H1 (cell line): ENCODE data around the gene TEX26. TPM values are rescaled to one million over a fixed set of nuclear protein-coding genes. Genes with fewer than 3 reads are reported as not detected.

Experiments
- CTCF ChIA-PET: fragments of 300-600 bp; sonication (Branson Sonifier 250); formaldehyde crosslinking; loops from one replicate; lab custom pipeline; 2021; ENCODE audit not compliant: partially characterized antibody; lab: Charles Lee
- POLR2A ChIA-PET: fragments of 300-600 bp; sonication (Branson Sonifier 250); formaldehyde crosslinking; loops from one replicate; lab custom pipeline; 2021; ENCODE audit warnings: inconsistent platforms; ENCODE audit not compliant: partially characterized antibody; lab: Charles Lee
- DNase-seq, 2 experiments: peaks; one replicate each; pipeline versions ENCODE4 v3.0.0 to v3.0.0-alpha.2; 2010 to 2022; ENCODE audit warnings: low spot score in 2 of 2, low read depth in 1 of 2, mixed read lengths in 1 of 2
- FAIRE-seq: peaks from 2 replicates; lab custom pipeline; 2011; peaks lifted over from hg19 to GRCh38; lab: Jason Lieb, UNC
- H2AFZ ChIP-seq: 2 replicates; pipeline ENCODE4 v1.8.1; 2012; ENCODE audit warnings: low read length, inconsistent platforms
- H2AK5ac ChIP-seq: 2 replicates; pipeline ENCODE4 v1.6.1; 2013; ENCODE audit warnings: low read depth, low read length
- H2BK120ac ChIP-seq: replicated peaks from 2 replicates; pipeline ENCODE3; 2013; ENCODE audit warnings: low read depth, low read length, inconsistent platforms
- H2BK12ac ChIP-seq: 2 replicates; pipeline ENCODE4 v1.6.1; 2013; ENCODE audit warnings: low read depth, low read length
- H2BK15ac ChIP-seq: 2 replicates; pipeline ENCODE4 v1.6.1; 2013; ENCODE audit warnings: low read length
- H2BK20ac ChIP-seq: 2 replicates; pipeline ENCODE4 v1.6.1; 2013; ENCODE audit warnings: low read length
- H2BK5ac ChIP-seq: 2 replicates; pipeline ENCODE4 v1.6.1; 2013; ENCODE audit warnings: low read depth, low read length
- H3K14ac ChIP-seq: 2 replicates; pipeline ENCODE4 v1.6.1; 2013; ENCODE audit warnings: inconsistent platforms; ENCODE audit not compliant: insufficient read length
- H3K18ac ChIP-seq: 2 replicates; pipeline ENCODE4 v1.6.1; 2013; ENCODE audit warnings: low read length; ENCODE audit errors: extremely low read depth
- H3K23ac ChIP-seq: 2 replicates; pipeline ENCODE4 v1.6.1; 2013; ENCODE audit warnings: inconsistent platforms; ENCODE audit not compliant: insufficient read length
- H3K23me2 ChIP-seq: 2 replicates; pipeline ENCODE4 v1.6.1; 2013; ENCODE audit warnings: low read depth, low read length
- H3K27ac ChIP-seq: 2 replicates; pipeline ENCODE4 v1.6.1; 2011; ENCODE audit warnings: low read depth, low read length, inconsistent platforms
- H3K27me3 ChIP-seq, 4 experiments: replicated peaks in 1 of 4; 1 replicate in 1 of 4; 2 replicates in 3 of 4; pipeline versions ENCODE4 v1.6.1 to v1.8.1; 2011 to 2013; ENCODE audit warnings: low read length in 3 of 4, mild to moderate bottlenecking in 3 of 4, inconsistent platforms in 2 of 4, mixed read lengths in 2 of 4, moderate library complexity in 1 of 4; ENCODE audit not compliant: control insufficient read depth in 3 of 4, insufficient read depth in 3 of 4; ENCODE audit errors: extremely low read depth in 1 of 4
- H3K36me3 ChIP-seq, 4 experiments: 2 replicates each; pipeline versions ENCODE4 v1.6.1 to v1.8.1; 2011 to 2013; ENCODE audit warnings: mild to moderate bottlenecking in 4 of 4, low read length in 3 of 4, moderate library complexity in 2 of 4, control low read depth in 1 of 4, inconsistent platforms in 1 of 4; ENCODE audit not compliant: insufficient read depth in 4 of 4, control insufficient read depth in 2 of 4
- H3K4ac ChIP-seq: replicated peaks from 2 replicates; pipeline ENCODE3; 2013; ENCODE audit warnings: low read length, low read depth, mixed read lengths, inconsistent platforms; ENCODE audit not compliant: insufficient read length
- H3K4me1 ChIP-seq, 4 experiments: replicated peaks in 1 of 4; 1 replicate in 1 of 4; 2 replicates in 3 of 4; pipeline versions ENCODE4 v1.6.1 to v1.8.1; 2011 to 2013; ENCODE audit warnings: low read length in 3 of 4, inconsistent platforms in 2 of 4, mixed read lengths in 1 of 4; ENCODE audit not compliant: insufficient read depth in 4 of 4, control insufficient read depth in 3 of 4
- H3K4me2 ChIP-seq, 2 experiments: 2 replicates each; pipeline versions ENCODE4 v1.6.1 to v1.8.1; 2011 to 2013; ENCODE audit warnings: low read depth in 2 of 2, low read length in 2 of 2, control low read depth in 1 of 2, inconsistent platforms in 1 of 2, mild to moderate bottlenecking in 1 of 2; ENCODE audit not compliant: insufficient read depth in 1 of 2
- H3K4me3 ChIP-seq, 4 experiments: fragments of 200-600, 300-600 bp in 1 of 4; sonication (generic), shearing (Covaris generic), sonication (Bioruptor Twin) in 1 of 4; 2 replicates each; pipeline versions ENCODE4 v1.5.1 to v1.8.1; 2011 to 2016; ENCODE audit warnings: low read length in 4 of 4, low read depth in 3 of 4, control low read depth in 2 of 4, inconsistent platforms in 2 of 4, mild to moderate bottlenecking in 2 of 4, mixed read lengths in 1 of 4, moderate library complexity in 1 of 4; ENCODE audit not compliant: insufficient read depth in 2 of 4; ENCODE audit errors: extremely low read depth in 1 of 4
- H3K56ac ChIP-seq: replicated peaks from 2 replicates; pipeline ENCODE3; 2013; ENCODE audit warnings: low read depth, mild to moderate bottlenecking, mixed read lengths, low read length, inconsistent platforms; ENCODE audit not compliant: insufficient read length
- H3K79me1 ChIP-seq: 2 replicates; pipeline ENCODE4 v1.6.1; 2013; ENCODE audit warnings: low read depth, low read length, control low read depth
- H3K79me2 ChIP-seq, 2 experiments: 2 replicates each; pipeline versions ENCODE4 v1.6.1 to v1.8.1; 2012 to 2013; ENCODE audit warnings: low read length in 2 of 2, mild to moderate bottlenecking in 2 of 2, inconsistent platforms in 1 of 2; ENCODE audit not compliant: insufficient read depth in 2 of 2, control insufficient read depth in 1 of 2
- H3K9ac ChIP-seq, 4 experiments: replicated peaks in 1 of 4; 1 replicate in 1 of 4; 2 replicates in 3 of 4; pipeline versions ENCODE4 v1.6.1 to v1.8.1; 2011 to 2013; ENCODE audit warnings: low read depth in 3 of 4, low read length in 3 of 4, control low read depth in 2 of 4, mild to moderate bottlenecking in 2 of 4, moderate library complexity in 2 of 4, inconsistent platforms in 1 of 4; ENCODE audit errors: extremely low read depth in 1 of 4
- H3K9me3 ChIP-seq, 2 experiments: 2 replicates each; pipeline versions ENCODE4 v1.6.1 to v1.8.1; 2012 to 2013; ENCODE audit warnings: mild to moderate bottlenecking in 2 of 2, moderate library complexity in 2 of 2, control low read depth in 1 of 2, inconsistent platforms in 1 of 2, low read depth in 1 of 2, low read length in 1 of 2, mixed read lengths in 1 of 2; ENCODE audit not compliant: insufficient read depth in 2 of 2
- H4K20me1 ChIP-seq, 2 experiments: replicated peaks in 1 of 2; 2 replicates each; pipeline versions ENCODE3 to v1.8.1; 2011 to 2013; ENCODE audit warnings: inconsistent platforms in 2 of 2, low read length in 2 of 2, mild to moderate bottlenecking in 1 of 2; ENCODE audit not compliant: insufficient read depth in 2 of 2, control insufficient read depth in 1 of 2
- H4K5ac ChIP-seq: 2 replicates; pipeline ENCODE4 v1.6.1; 2013; ENCODE audit warnings: low read length, low read depth, mixed read lengths, inconsistent platforms; ENCODE audit not compliant: insufficient read length
- H4K8ac ChIP-seq: 2 replicates; pipeline ENCODE4 v1.8.0; 2013; ENCODE audit warnings: mild to moderate bottlenecking, moderate library complexity, low read length, inconsistent platforms; ENCODE audit not compliant: insufficient read depth; ENCODE audit errors: extremely low read depth
- H4K91ac ChIP-seq: replicated peaks from 2 replicates; pipeline ENCODE3; 2013; ENCODE audit warnings: low read length, mixed read lengths, inconsistent platforms; ENCODE audit not compliant: insufficient read length
- KDM4A ChIP-seq: IDR thresholded peaks from one replicate; pipeline ENCODE4 v1.7.1; 2012; ENCODE audit warnings: low read depth, mild to moderate bottlenecking, moderate library complexity, low read length, inconsistent platforms; ENCODE audit not compliant: severe bottlenecking
- WGBS, 2 experiments: shearing (Covaris generic) in 1 of 2; methylation state at CpG; one replicate each; pipeline versions ENCODE4 v1.1.6 to v1.1.7; 2013 to 2015; ENCODE audit warnings: low lambda C conversion rate in 2 of 2, mixed read lengths in 2 of 2, inconsistent platforms in 1 of 2, low coverage in 1 of 2, missing lambda C conversion rate in 1 of 2; ENCODE audit not compliant: insufficient replicate concordance in 2 of 2, insufficient coverage in 1 of 2, insufficient read length in 1 of 2; ENCODE audit errors: extremely low coverage in 1 of 2, missing lambda C conversion rate in 1 of 2; 5-methylcytosine and 5-hydroxymethylcytosine counted together
- polyA plus RNA-seq, 7 experiments: library from polyadenylated mRNA; depleted of rRNA in 3 of 7; stranded (reverse) in 5 of 7; unstranded in 2 of 7; fragments of >200 nt in 5 of 7; fragments of 200-250 nt in 2 of 7; gene quantifications; 1 replicate in 5 of 7; 2 replicates in 1 of 7; 4 replicates in 1 of 7; pipeline versions ENCODE4 v1.2.1 to v1.2.3, GENCODE V29; 2011 to 2013; ENCODE audit warnings: missing spikeins in 2 of 7, mixed read lengths in 2 of 7
- total RNA-seq: library from RNA; stranded (reverse); fragmentation: NEBNext Ultra II Directional; extraction: Animal tissue kit (Norgen Biotek cat#: 25700); gene quantifications from 2 replicates; pipeline ENCODE4 v1.2.1, GENCODE V29; 2021
- TF ChIP-seq, protein P1 (sequence below), 3 experiments: IDR thresholded peaks; 1 replicate in 2 of 3; 2 replicates in 1 of 3; pipeline versions ENCODE4 v1.5.1 to v1.6.1; 2011; ENCODE audit warnings: low read length in 3 of 3, mild to moderate bottlenecking in 3 of 3, inconsistent platforms in 2 of 3, low read depth in 1 of 3, moderate library complexity in 1 of 3; ENCODE audit not compliant: insufficient read depth in 1 of 3; ENCODE audit errors: control extremely low read depth in 1 of 3

The TEX26 gene
- total and polyA plus RNA-seq, 2 of the 8 experiments (the other 6 are each of a cell fraction or from before 2014, with no cell fraction given) = not detected

- CTCF ChIA-PET = interaction anchor here (1.2 to 2.8 kb wide), 5 partner anchors 13 to 40 kb away, joined by 3 to 17 read pairs (median 4); no protein-coding TSS in a partner anchor
- Histone ChIP-seq H2BK12ac (0 out of 2 replicates have a peak within 1 kb of the TSS, but pooled peaks have one; percentile 5), H3K79me2 (no peaks in the 10 kb centered on the region), H3K14ac (no peak within 1 kb of the TSS), H3K18ac (no peak within 1 kb of the TSS; the same call in 1 of the 2 replicates), H2BK120ac (no peak within 1 kb of the TSS), H2BK5ac (no peak within 1 kb of the TSS), H2AFZ (no peak within 1 kb of the TSS), H3K56ac (no peak within 1 kb of the TSS), H3K4me2 (peak within 1 kb of the TSS; percentile 13 to 83; a peak in 3 of 4 replicates), H3K9me3 (no peaks in the 10 kb centered on the region), H3K4me3 (peak within 1 kb of the TSS in 2 of 4 experiments; percentile 28 to 42; a peak in 3 of 8 replicates), H4K5ac (no peak within 1 kb of the TSS), H3K23me2 (peaks cover 12% of the 10 kb centered on the region), H3K23ac (no peak within 1 kb of the TSS), H4K8ac (peak within 1 kb of the TSS; percentile 42; the same call in 1 of the 2 replicates), H3K79me1 (no peaks in the 10 kb centered on the region), H2BK20ac (no peak within 1 kb of the TSS), H2AK5ac (no peak within 1 kb of the TSS), H3K27me3 (peaks cover 0 to 14% (median 1%) of the 10 kb centered on the region in 4 experiments; a peak in 3 of 7 replicates), H2BK15ac (no peak within 1 kb of the TSS), H3K9ac (no peak within 1 kb of the TSS), H4K20me1 (no peaks in the 10 kb centered on the region), H3K4me1 (no peaks in the 10 kb centered on the region), H3K4ac (no peak within 1 kb of the TSS), H3K27ac (no peak within 1 kb of the TSS), H4K91ac (peak within 1 kb of the TSS; percentile 46), H3K36me3 (no peaks in the 10 kb centered on the region)
- 52% methylated on average over 10 of the region's 35 CpGs; no CpG with 5 or more reads in 1 of the 2 experiments for WGBS, 2 experiments
- TF ChIP-seq KDM4A = peak; percentile 22
- TF ChIP-seq, protein P1, sequence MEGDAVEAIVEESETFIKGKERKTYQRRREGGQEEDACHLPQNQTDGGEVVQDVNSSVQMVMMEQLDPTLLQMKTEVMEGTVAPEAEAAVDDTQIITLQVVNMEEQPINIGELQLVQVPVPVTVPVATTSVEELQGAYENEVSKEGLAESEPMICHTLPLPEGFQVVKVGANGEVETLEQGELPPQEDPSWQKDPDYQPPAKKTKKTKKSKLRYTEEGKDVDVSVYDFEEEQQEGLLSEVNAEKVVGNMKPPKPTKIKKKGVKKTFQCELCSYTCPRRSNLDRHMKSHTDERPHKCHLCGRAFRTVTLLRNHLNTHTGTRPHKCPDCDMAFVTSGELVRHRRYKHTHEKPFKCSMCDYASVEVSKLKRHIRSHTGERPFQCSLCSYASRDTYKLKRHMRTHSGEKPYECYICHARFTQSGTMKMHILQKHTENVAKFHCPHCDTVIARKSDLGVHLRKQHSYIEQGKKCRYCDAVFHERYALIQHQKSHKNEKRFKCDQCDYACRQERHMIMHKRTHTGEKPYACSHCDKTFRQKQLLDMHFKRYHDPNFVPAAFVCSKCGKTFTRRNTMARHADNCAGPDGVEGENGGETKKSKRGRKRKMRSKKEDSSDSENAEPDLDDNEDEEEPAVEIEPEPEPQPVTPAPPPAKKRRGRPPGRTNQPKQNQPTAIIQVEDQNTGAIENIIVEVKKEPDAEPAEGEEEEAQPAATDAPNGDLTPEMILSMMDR (IDR thresholded peaks at IDR 0.05; ENCODE audit: control extremely low read depth in 1 of 3, insufficient read depth in 1 of 3, low read depth in 1 of 3, low read length in 3 of 3) = no peak
- DNase-seq (no peak), FAIRE-seq (no peak)
- POLR2A ChIA-PET = interaction anchor here (1.0 to 1.1 kb wide), 2 partner anchors 21 to 42 kb away, joined by 3 to 4 read pairs; no protein-coding TSS in a partner anchor
These were observed 26.5 kb upstream of the TEX26 start, which contains the start of gene MEDAG for GRCh38 chr13:30905932-30906383. MEDAG (plus strand) TSS chr13:30906271; CDS start chr13:30906516, 245 bp downstream.
